NCI-H2196 (cell line): ENCODE data around the gene RBMS3.
"Not testable (repeated sequence)": the region's sequence is repeated elsewhere in the genome, so short reads cannot be mapped to it uniquely, and the experiment has no call there.

Experiments used
- DNase-seq: peaks from one replicate; lab custom pipeline; 2025; ENCODE audit not compliant: unreplicated experiment; lab: John Stamatoyannopoulos, UW

Gene RBMS3

DNA sequence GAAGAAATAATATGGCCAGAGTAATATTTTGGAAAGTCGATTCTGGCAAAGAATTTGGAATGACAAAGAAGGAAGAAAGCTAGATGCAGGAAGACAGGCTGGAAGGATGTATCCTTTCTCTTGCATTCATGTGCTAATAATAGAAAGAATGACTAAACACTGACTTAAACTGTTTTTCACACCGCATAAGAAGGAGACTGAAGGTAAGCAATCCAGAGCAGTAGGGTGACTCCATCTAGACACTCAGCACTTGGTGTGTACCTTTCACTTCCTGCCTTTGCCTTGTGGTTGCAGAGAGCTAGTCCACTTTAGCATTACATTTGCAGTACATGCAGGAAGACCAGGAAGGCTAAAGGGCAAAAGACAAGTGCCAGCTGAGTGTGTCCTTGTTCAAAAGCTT lies 234.6 kb downstream of the RBMS3 start:
- DNase-seq, result no peak

DNA sequence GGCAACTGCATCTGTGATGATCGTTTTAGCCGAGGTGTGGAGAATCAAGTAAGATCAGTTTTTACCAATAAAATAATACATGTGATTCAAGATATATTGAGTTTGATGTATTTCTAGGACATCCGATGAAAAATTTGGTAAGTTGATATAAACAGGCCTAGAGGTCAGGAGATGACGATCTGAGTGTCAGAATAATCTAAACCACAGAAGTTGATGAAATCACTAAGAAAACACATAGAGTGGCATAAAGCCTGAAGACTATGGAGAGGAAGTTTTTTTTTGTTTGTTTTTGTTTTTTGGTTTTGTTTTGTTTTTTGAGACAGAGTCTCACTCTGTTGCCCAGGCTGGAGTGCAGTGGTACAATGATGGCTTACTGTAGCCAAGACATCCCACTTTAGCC lies 235.3 kb downstream of the RBMS3 start:
- DNase-seq, result no peak

DNA sequence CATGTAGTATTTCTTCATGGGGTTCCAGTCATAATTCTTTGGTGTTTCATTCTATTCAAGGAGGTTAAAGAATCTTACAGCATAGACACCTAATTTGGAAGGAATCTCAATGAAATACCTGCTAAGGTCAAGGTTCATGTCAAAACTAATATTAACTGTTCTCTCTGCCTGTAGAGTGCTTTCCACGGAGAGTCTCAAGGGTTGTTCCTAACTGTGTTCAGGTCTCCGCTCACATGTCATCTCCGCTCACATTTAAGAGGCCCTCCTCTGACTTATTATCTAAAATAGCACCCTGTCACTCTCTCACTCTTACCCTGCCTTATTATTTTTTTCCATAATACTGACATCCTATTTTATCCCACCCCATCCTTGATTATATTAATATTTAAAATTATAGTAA lies 239.9 kb downstream of the RBMS3 start:
- DNase-seq, result no peak

DNA sequence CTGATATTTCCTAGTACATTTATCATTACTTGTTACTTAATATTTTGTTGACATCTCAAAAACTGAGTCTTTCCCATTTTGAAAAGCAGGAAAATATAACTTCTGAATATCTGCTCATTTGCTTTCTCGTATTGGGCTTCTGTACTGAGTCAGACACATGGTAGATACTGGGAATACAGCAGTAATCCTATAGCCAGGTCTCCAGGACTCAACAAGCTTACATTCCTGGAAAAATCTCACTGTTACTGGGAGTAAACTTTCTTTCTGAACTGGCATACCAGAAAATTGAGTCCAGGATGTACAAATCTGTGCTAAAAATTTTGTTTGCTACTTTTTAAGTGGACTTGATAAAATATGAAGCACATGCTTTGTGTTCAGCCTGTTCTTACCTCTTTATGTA lies 240.4 kb downstream of the RBMS3 start:
- no peak for DNase-seq

DNA sequence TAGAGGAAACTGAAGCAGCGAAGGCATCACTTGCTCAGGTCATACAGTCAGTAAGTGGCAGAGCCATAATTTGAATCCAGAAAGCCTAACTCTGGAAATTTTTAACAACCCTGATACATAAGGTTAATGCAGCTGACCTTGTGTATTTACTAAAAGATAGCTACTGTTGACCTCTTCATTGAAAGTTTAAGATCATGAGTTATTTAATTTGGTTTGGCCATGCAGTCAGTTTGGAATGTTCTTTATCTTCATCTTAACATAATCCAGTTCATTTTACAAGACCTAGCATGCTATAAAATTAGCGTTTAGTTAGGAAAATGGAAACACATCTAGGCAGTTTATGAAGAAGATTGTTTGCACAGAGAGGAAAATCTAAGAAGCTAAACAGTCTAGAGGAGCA lies 240.9 kb downstream of the RBMS3 start:
- no peak for DNase-seq

DNA sequence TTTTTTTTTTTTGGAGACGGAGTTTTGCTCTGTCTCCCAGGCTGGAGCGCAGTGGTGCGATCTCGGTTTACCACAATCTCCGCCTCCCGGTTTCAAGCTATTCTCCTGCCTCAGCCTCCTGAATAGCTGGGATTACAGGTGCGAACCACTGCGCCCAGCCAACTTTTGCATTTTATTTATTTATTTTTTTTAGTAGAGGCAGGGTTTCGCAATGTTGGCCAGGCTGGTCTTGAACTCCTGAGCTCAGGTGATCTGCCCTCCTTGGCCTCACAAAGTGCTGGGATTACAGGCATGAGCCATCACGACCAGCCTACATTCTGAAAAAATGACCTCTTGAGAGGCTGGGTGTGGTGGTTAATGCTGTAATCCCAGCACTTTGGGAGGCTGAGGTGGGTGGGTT lies 243.6 kb downstream of the RBMS3 start:
- not testable (repeated sequence) for DNase-seq

DNA sequence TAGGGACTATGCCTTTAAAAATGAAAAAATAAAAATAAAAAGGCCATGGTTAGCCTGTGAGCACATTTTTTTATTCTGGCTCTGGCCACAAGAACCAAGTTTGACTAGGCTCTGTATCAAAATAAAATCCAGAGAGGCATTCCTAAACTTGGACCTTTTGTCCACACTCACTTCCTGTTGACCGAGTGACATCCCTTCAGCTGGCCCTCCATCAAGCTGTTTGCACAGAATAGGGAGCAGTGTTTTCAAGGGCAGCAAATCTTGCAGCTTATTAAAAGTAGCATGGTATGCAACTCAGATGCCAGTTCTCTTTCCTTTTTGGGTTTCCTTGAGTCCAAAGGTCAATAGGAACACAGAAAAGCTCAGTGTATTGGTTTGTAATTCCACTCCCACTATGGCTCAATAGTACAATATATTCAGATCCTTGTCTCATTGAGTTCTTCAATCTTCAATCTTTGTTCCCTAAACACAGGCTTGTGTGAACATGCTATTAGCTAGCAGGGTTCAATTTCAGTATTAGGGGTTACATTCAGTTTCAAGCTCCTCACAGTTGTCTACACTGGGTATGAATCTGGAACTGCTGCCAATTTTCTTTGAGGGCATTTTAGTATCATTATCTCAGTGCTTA lies 244.5 kb downstream of the RBMS3 start:
- DNase-seq, result peak; percentile 2

DNA sequence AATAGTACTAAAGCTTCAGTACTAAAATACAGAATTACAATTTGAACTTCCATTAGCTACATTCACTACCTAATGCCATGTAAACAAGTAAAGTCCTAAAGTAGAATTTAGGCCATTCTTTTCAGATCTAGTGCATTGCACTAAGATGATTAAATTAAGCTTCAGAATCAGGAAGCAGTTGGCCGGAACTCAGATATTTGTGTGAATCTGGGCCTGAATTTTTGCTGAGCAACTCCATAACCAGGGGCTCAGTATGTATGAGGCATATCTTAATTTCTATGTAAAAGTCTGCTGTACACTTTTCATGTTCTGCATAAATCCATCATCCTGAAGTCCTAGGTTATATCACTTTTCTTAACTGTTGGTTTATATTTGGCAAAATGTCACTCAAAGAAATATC lies 246.4 kb downstream of the RBMS3 start:
- DNase-seq, result no peak

DNA sequence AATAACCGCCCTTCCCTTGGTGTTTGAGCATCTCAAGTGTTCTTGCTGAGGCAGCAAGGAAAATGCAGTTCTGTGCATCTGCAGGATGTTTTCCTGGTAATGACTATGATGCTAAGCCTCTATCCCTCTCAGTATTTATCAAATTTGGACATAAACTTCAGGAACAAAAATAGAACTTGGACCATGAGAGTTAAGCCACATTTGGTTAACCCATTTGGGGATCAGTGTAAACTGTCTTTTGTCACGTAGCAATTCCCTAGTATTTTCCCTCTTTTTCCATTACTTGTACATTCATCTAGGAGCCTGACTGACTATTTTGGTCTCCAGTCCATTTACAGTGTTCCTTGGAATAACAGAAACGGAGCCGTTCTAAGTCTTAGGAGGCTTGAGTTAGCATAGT lies 250.8 kb downstream of the RBMS3 start:
- DNase-seq, result no peak

DNA sequence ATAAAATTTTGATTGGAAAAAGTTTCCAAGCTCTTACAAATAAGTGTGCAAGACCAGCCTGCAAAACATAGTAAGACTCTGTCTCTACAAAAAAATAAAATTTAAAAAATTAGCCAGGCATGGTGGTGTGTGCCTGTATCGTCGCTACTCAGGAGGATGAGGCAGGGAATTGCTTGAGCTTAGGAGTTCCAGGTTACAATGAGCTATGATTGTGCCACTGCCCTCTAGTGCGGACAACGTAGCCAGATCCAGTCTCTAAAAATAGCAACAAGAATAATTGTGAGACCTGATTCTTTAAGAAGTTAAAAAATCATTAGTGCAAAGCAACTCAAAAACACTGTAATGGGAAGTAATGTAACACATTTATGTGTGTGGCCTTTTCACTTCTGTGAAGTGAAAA lies 251.6 kb downstream of the RBMS3 start:
- DNase-seq, result no peak

DNA sequence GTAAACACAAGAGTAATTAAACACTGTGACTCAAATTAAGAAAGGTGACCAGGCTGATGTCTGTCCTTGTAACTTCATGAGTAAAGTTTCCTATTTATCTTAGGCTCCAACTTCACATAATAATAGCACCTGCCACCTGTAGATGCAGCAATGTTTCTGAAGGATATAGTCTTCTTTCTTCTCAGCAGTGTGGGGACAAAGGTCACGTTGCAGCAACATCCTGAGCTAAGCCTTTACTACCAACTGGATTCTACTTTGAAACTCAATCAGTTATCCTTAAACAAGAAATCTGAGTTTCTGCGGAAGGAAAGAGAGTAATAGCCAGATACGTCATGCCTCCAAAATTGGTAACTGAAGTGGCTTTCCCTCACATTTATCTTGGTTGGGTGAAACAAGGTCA lies 253.1 kb downstream of the RBMS3 start:
- DNase-seq, result no peak

DNA sequence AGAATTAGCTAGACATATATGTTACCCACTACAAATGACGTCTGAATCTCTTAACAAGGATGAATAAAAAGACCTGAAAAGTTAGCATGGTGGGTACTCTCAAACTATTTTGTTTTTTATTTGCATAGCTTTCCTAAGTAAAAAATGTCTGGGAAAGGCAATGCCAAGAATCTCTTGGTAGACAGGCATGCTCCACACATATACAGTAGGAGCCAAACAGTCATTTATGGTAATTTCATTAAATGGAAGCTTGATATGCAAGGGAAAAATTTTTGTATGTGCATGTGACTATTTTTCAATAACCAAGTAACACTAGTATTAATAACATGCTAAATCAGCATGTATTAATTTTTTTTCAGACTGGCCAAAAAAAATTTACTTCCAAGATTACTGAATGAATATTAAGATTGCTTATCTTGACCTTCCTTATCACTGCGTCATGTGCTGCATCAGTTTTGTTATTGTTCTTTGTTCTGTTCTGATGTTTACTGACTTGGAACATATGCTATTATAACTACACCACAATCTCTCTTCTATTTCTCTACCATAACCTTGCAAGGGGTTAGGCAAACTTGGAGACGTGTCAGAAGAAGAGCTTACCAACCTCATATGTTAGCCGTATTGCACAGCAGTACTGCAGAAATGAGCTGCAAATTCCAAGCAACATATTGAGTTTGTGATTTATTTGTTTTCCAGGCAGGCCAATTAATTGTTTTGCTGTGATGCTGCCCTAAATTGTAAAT lies 255.3 kb downstream of the RBMS3 start:
- no peak for DNase-seq

DNA sequence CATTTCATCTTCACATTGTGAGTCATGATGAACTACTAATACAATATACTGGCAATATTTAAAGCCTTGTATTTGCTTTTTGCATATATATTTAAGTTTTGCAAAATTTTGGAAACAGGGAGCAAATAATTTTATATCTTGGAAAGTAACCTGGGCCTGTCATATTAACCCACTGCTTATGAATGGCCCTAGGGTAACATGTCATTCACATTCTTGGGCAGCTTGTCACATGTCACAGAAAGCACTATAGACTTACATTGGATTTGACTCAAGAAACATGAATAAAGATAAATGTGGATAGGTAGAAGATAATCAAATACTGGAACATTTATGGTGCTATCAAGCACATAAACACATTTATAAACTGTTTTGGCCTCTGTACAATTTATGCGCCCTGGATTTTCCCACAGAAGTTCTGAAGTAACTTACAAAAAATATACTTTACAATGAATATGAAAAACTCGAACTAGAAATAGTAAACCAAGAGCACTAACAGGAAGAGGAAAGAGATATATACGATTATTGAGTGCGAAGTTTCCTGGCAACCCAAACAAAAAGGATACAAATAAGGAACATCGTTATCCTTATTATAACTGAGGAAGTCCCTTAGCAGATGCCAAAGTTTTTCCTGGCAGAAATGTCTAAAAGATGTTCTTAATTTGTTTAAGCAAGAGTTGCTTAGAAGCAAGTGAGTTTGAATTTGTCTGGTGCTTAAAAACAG lies 257.2 kb downstream of the RBMS3 start:
- DNase-seq, result no peak

DNA sequence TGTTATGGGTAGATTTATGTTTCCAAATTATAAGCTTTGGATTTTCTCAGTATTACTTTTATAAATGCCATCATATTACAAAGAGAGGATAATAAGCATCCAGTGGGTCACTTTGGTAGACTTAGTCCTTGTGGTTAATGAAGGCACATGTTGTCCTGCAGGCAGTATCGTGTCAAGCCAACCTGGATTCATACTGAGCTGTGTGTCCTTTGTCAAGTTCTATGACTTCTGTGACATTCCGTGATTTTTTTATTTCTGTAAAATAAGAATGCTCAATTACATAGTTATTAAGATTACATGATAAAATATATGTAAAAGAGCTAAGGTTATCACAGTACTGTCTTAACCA lies 257.7 kb downstream of the RBMS3 start:
- DNase-seq, result no peak

DNA sequence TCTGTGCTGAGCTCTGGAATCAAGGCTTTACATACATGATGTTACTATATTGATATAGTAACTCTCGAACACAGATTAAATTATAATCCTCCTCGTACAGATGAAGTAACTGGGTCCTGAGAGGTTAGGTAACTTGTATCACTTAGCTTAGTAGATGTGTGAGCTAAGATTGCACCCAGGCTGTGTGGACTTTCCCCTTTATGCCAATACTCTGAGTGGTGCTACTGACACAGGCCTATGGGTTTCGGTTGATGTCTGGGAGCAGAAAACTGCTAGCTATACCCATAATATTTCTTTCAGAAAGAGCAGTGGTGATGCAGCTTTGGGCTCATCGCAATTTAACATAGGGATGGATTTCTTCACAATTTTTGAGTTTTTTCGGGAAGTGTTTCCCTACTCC lies 259.7 kb downstream of the RBMS3 start:
- no peak for DNase-seq

DNA sequence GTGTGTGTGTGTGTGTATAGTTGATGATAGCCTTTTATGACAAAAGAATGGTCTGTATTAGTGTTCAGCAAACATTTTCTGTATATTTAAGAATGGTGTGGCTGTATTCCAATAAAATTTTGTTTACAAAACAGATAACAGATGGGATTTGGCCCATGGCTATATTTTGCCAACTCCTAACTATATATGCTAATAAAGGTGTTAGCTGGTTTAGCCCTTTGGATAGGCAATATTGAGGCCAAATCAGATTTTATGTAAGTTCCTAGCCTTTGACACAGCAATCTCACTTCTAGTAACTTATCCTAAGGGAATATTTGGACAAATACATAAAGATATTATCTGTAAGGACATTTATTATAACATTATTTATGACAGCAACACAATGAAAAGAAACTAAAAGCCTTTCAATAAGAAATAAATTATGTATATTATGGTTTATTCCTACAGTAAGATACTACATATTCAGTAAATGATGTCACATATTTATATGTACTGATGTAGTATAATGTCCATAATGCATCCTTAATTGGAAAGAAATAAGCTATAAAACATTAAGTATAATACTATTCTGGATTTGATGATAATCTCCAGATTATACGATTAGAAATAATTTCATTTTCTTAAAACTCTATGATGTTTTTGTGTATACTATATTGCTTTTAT lies 264.0 kb downstream of the RBMS3 start:
- no peak for DNase-seq

DNA sequence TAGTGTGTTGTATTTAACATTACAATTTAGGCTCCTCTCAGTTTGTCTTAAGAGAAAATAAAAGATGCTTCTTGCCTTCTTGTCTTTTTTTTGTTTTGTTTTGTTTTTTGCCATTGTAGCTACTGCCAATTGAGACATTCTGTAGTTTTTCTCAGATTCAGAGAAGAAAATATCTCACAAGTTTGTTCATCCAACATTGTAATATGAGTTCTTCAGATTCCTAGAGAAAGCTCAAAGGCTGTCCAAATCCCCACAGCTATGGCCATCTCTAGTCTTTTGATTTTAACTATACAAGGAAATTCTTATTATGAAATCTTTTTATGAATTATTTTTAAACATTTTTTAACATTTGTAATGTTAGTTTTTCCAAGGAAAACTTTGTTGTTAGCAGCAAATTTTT lies 264.7 kb downstream of the RBMS3 start:
- DNase-seq, result no peak

DNA sequence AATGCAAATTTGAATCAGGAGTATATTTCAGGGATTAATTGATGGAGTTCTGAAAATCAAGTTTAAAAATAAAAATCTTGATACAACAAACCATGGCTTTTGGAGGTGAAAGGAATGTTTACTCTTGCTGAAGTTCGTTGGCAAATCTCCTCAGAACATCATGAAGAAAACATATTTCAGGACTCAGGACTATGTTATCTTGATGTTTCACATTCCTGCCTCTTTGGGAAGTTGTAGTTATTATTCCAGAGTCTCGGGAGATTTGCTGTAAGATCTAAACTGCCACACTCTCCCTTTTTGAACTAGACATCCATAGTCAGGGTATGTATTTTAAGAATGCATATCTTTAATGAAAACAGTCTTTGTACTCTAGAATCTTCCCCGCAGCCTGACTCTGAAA lies 271.2 kb downstream of the RBMS3 start:
- DNase-seq, result no peak

DNA sequence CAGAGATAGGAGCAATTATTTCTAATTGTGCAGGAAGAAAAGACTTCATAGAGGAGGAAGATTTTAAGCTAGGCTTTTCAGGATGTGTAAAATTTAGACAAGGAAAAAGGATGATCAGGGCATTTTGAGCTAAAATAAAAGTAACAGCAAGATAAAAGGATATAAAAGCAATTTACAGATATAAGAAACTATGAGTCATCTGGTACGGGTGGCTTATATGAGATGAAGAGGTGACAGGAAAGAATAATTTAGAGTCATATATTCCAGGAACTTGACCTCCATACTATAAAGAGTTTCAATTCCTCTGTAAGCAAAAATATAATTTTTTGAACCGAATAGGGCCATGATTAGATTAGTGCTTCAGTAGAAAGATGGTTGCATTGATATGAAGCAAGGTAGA lies 273.7 kb downstream of the RBMS3 start:
- no peak for DNase-seq

DNA sequence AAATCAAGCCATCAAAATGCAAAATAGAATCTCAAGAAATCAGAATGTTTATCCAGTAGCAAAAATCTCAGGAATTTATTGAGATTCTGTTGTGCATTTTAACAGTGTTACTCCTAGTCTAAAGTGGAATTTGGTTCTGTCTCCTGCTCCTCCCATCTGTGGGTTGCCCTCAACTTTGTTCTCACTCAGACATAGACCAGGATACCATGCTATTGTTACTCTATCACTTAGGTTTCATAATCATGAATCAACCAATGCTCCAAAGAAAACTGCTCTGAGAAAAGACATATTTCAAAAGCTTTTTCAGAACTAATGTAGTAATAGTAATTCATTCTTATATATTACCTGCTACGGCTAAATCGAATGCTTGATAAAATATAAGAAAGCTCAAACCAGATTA lies 274.7 kb downstream of the RBMS3 start:
- no peak for DNase-seq

DNA sequence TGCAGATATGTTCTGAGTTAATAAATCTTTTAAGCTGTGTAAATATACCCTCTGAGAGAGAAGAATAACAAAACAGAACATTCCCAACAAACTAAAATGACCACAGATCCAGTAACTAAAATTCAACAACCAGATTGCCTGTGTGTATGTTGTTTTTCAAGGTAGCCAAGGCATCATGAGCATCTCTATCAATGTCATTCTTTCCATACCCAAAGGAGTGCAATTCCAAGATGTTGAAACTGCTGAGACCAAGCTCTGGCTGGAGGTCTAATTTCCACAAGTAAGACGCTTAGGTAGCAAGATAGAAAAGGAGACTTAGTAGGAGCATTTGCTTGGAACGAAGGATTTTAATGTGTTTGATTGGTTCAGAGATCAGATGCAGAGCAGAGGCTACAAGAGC lies 276.3 kb downstream of the RBMS3 start:
- DNase-seq, result no peak

DNA sequence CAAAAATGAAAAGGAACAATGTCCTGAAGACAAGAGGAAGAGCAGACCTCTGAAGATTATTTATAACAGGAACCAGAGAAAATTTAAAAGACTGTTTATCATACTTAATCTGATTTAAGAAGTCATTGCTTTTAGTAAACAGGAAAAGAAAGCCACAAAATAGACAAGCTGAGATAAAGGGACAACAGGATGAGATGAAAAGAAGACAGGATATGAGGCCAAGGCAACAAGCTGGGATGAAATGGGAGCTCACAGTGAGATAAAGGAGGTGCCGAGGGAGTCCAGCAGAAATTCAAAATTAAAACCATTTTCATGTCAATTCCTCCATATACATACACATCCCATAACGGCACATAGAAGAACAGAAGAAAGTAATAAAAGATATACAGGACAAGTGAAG lies 277.0 kb downstream of the RBMS3 start:
- no peak for DNase-seq
